ENCODE data around the gene CNTF. TPM values are rescaled to one million over a fixed set of nuclear protein-coding genes. Genes with fewer than 3 reads are reported as not detected.

CNTF gene
- total and polyA plus RNA-seq, 12 donors: 0.16 to 3.0 (median 0.84) TPM

DNA sequence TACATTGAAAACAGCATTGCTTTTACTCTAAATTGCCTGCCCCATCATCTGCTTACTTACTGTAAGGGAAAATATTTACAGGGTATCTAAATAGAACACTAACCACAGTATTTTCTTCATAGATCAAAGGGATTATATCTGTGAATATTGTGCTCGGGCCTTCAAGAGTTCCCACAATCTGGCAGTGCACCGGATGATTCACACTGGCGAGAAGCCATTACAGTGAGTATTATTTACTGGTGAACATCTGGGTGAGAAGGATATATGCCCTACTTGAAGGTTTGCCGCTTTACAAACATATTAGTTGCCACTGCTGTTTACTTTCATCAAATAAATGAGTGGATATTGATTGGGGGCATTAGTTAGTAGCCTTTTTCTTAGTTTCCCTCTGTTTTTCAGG is 5.9 kb upstream of the CNTF start:
- no peaks in the 10 kb centered on the region for H3K27me3 ChIP-seq
- DNase-seq: peak; percentile 75 to 90 (median 86)
- H3K27ac ChIP-seq: peak overlapping the region in 4 of 5 donors; percentile 6 to 41 (median 30)
- TF ChIP-seq, protein P1, sequence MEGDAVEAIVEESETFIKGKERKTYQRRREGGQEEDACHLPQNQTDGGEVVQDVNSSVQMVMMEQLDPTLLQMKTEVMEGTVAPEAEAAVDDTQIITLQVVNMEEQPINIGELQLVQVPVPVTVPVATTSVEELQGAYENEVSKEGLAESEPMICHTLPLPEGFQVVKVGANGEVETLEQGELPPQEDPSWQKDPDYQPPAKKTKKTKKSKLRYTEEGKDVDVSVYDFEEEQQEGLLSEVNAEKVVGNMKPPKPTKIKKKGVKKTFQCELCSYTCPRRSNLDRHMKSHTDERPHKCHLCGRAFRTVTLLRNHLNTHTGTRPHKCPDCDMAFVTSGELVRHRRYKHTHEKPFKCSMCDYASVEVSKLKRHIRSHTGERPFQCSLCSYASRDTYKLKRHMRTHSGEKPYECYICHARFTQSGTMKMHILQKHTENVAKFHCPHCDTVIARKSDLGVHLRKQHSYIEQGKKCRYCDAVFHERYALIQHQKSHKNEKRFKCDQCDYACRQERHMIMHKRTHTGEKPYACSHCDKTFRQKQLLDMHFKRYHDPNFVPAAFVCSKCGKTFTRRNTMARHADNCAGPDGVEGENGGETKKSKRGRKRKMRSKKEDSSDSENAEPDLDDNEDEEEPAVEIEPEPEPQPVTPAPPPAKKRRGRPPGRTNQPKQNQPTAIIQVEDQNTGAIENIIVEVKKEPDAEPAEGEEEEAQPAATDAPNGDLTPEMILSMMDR (IDR thresholded peaks at IDR 0.05): no peak
- TF ChIP-seq POLR2A (IDR thresholded peaks at IDR 0.05): no peak
- peaks cover 0 to 86% of the 10 kb centered on the region in 2 donors for H3K36me3 ChIP-seq (replicated peaks in 1 of 2)
- intact Hi-C loops (cut with DNase I): no loop called here
- no peak overlapping the region for H3K4me3 ChIP-seq
- no peaks in the 10 kb centered on the region for H3K9me3 ChIP-seq (replicated peaks in 1 of 3)
- peaks cover 4 to 22% of the 10 kb centered on the region in 2 donors for H3K4me1 ChIP-seq (replicated peaks in 1 of 2)
- WGBS, 4 donors: 39 to 62% (median 41%) methylated on average over 4 of the region's 4 CpGs

DNA sequence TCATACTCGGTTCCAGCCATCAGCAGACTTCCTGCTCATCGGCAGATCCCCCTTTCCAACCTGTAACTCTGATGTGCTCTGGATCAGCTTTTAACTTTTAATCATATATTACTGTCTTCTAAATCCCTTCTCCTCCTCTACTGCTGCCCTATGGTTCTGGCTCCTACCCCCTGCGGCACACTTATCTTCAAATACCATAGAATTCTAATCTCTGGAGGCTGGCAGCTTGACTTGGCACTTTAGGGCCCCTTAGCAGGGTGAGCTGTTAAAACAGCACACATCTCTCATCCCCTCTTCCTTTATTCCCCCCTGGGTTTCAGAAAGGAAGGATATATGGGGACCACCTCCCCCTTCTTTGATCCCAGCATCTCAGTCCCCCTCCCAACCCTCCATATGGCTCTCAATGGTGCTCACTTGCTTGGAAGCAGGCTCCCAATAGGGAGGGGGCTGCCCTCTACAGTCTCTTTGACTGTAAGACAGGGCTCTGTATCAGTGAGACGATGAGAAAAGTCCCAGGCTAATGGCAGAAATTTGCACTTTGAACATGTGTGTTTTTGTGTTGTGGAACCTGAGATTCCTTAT is 4.4 kb upstream of the CNTF start:
- 88 to 91% (median 90%) methylated on average over 4 of the region's 4 CpGs for WGBS, 4 donors
- peak in 1 of 7 donors; percentile 12 for DNase-seq
- intact Hi-C loops (cut with DNase I): no loop called here
- H3K27ac ChIP-seq: no peak overlapping the region
- H3K4me1 ChIP-seq (replicated peaks in 1 of 2): peaks cover 4 to 22% of the 10 kb centered on the region in 2 donors
- TF ChIP-seq, protein P1 (IDR thresholded peaks at IDR 0.05): no peak
- TF ChIP-seq POLR2A (IDR thresholded peaks at IDR 0.05): no peak
- no peaks in the 10 kb centered on the region for H3K9me3 ChIP-seq (replicated peaks in 1 of 3)
- H3K4me3 ChIP-seq: no peak overlapping the region
- no peaks in the 10 kb centered on the region for H3K27me3 ChIP-seq
- H3K36me3 ChIP-seq (replicated peaks in 1 of 2): peaks cover 0 to 76% of the 10 kb centered on the region in 2 donors

DNA sequence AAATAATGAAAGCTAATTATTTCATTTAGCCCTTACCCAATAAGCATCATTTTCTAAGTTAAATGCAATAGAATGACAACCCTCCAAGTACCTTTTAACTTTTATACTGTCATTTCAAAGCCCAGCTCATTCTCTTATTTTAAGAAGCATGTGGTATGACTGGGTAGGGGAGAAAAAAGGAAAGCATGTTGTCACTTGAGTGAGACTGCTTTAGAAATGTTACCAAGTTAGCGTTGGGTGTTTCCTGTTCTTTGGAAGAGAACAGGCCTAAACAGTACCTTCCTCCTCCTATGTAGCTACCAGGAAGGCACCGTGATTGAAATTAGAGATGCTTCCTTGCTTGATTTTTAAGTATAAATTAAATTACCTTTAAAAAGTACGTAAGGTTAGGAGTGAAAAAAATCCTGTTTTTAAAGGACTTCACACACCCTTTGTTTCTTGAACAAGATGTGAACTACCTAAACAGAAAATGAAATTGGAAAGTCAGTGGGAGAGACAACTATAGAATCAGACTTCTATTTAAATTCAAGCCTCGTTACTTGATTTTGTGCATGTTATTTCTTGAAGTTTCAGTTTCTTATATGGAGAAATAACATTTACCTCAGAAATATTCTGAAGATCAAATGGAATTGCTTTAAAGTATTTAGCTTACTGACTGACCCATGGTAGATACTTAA is 741 bp upstream of the CNTF start:
- peaks cover 0 to 66% of the 10 kb centered on the region in 2 donors for H3K36me3 ChIP-seq (replicated peaks in 1 of 2)
- H3K4me3 ChIP-seq: no peak overlapping the region
- no peaks in the 10 kb centered on the region for H3K9me3 ChIP-seq (replicated peaks in 1 of 3)
- 91 to 96% (median 94%) methylated on average over 4 of the region's 4 CpGs for whole genome bisulfite sequencing, 4 donors
- no peaks in the 10 kb centered on the region for H3K27me3 ChIP-seq
- TF ChIP-seq, protein P1 (IDR thresholded peaks at IDR 0.05): no peak
- TF ChIP-seq POLR2A (IDR thresholded peaks at IDR 0.05): no peak
- no peak for DNase-seq
- peaks cover 4 to 16% of the 10 kb centered on the region in 2 donors for H3K4me1 ChIP-seq (replicated peaks in 1 of 2)
- H3K27ac ChIP-seq: no peak overlapping the region
- intact Hi-C loops (cut with DNase I): no loop called here

DNA sequence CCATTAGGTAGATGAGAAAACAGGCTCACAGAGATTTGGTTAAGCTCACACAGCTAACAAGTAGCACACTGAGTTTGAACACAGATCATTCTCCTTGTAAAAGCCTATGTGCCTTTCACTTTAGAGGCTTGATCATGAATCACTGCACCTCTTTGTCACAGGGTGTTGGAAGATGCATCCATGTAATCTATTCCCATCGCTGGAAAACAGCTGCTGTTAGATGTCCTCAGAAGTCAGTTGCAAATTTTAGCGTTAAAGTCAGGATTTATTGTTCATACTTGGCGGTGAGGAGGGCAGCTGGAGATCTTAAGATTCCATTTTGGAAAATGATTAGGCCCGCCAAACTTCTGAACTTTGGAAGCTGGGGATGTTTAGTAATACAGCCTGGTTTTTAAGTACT is 2.6 kb downstream of the CNTF start:
- DNase-seq: no peak
- Histone ChIP-seq H3K27me3 (no peaks in the 10 kb centered on the region), H3K36me3 (replicated peaks in 1 of 2) (peaks cover 0 to 35% of the 10 kb centered on the region in 2 donors), H3K4me3 (no peak overlapping the region), H3K9me3 (replicated peaks in 1 of 3) (no peaks in the 10 kb centered on the region), H3K27ac (no peak overlapping the region), H3K4me1 (replicated peaks in 1 of 2) (peaks cover 15 to 21% of the 10 kb centered on the region in 2 donors)
- 95 to 98% (median 96%) methylated on average over 4 of the region's 4 CpGs for WGBS, 4 donors
- TF ChIP-seq, protein P1 (IDR thresholded peaks at IDR 0.05): no peak
- TF ChIP-seq POLR2A (IDR thresholded peaks at IDR 0.05): no peak
- intact Hi-C loops (cut with DNase I): no loop called here
